BJ (cell line): ENCODE results near the gene TP53RK. TPM values are rescaled to one million over a fixed set of nuclear protein-coding genes. Genes with fewer than 3 reads are reported as not detected.

Experiments used
- CTCF ChIA-PET: fragments of 350-600 bp; formaldehyde crosslinking; extraction: SDS; loops from one replicate; lab custom pipeline; 2021; ENCODE audit warnings: antibody characterized with exemption, inconsistent platforms; lab: Yijun Ruan, JAX
- POLR2A ChIA-PET: fragments of 300-600 bp; sonication (Branson Sonifier 250); formaldehyde crosslinking; extraction: SDS; loops from one replicate; lab custom pipeline; 2021; ENCODE audit warnings: antibody characterized with exemption; lab: Charles Lee
- DNase-seq: peaks from one replicate; pipeline ENCODE4 v3.0.0-alpha.2; 2011; ENCODE audit warnings: low read depth
- H3K27me3 ChIP-seq: 2 replicates; pipeline ENCODE4 v1.6.0; 2011; ENCODE audit warnings: low read length; ENCODE audit not compliant: control insufficient read depth, insufficient read depth
- H3K36me3 ChIP-seq: 2 replicates; pipeline ENCODE4 v1.5.1; 2011; ENCODE audit warnings: low read length; ENCODE audit not compliant: control insufficient read depth, insufficient read depth
- H3K4me3 ChIP-seq: 2 replicates; pipeline ENCODE4 v1.5.1; 2011; ENCODE audit warnings: low read depth, mild to moderate bottlenecking, control low read depth, low read length
- polyA plus RNA-seq: library from polyadenylated mRNA; depleted of rRNA; stranded (reverse); fragments of >200 nt; gene quantifications from 2 replicates; pipeline ENCODE4 v1.2.3, GENCODE V29; 2011
- TF ChIP-seq, protein P1 (sequence below): IDR thresholded peaks from 2 replicates; pipeline ENCODE4 v1.5.1; 2011; ENCODE audit warnings: low read depth, mild to moderate bottlenecking, control low read depth, inconsistent platforms, low read length, moderate library complexity; ENCODE audit not compliant: insufficient read depth

The TP53RK gene
- polyA plus RNA-seq, 1 experiment, result 7.2 TPM

- POLR2A ChIA-PET, result no interaction called here
- TF ChIP-seq, protein P1, sequence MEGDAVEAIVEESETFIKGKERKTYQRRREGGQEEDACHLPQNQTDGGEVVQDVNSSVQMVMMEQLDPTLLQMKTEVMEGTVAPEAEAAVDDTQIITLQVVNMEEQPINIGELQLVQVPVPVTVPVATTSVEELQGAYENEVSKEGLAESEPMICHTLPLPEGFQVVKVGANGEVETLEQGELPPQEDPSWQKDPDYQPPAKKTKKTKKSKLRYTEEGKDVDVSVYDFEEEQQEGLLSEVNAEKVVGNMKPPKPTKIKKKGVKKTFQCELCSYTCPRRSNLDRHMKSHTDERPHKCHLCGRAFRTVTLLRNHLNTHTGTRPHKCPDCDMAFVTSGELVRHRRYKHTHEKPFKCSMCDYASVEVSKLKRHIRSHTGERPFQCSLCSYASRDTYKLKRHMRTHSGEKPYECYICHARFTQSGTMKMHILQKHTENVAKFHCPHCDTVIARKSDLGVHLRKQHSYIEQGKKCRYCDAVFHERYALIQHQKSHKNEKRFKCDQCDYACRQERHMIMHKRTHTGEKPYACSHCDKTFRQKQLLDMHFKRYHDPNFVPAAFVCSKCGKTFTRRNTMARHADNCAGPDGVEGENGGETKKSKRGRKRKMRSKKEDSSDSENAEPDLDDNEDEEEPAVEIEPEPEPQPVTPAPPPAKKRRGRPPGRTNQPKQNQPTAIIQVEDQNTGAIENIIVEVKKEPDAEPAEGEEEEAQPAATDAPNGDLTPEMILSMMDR, result no peak
- CTCF ChIA-PET, result no interaction called here
- no peak overlapping the region for H3K4me3 ChIP-seq
- H3K27me3 ChIP-seq, result no peaks in the 10 kb centered on the region
- DNase-seq, result no peak
- peaks cover 23% of the 10 kb centered on the region for H3K36me3 ChIP-seq
Observed at GRCh38 chr20:46724343-46724959, 35.2 kb upstream of the TP53RK start.

- POLR2A ChIA-PET, result no interaction called here
- no peak overlapping the region for H3K4me3 ChIP-seq
- H3K27me3 ChIP-seq, result no peaks in the 10 kb centered on the region
- CTCF ChIA-PET, result no interaction called here
- TF ChIP-seq, protein P1, result no peak
- peaks cover 18% of the 10 kb centered on the region for H3K36me3 ChIP-seq
- DNase-seq, result no peak
Observed at GRCh38 chr20:46723039-46723438, 33.8 kb upstream of the TP53RK start.

DNA sequence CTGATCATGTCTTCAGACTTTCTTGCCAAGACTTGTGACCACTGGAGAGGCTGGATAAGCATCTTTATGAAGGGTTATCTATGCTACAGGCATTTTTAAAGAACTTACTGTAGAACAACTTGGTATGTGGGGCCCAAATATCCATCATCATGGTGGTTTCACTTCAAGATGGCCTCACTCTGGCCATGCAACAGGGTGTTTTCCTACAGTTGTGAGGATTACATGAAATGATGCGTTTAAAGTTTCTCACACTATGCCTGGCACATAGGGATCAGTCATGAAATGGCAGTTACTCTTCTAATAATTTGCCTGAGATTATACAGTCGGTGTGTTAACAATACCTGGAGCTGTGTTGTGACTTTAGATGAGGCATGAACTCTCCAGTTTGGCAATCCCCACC is 33.2 kb upstream of the TP53RK start:
- Histone ChIP-seq H3K36me3 (peaks cover 16% of the 10 kb centered on the region), H3K4me3 (no peak overlapping the region), H3K27me3 (no peaks in the 10 kb centered on the region)
- ChIA-PET POLR2A (no interaction called here), CTCF (no interaction called here)
- no peak for DNase-seq
- TF ChIP-seq, protein P1, result no peak

DNA sequence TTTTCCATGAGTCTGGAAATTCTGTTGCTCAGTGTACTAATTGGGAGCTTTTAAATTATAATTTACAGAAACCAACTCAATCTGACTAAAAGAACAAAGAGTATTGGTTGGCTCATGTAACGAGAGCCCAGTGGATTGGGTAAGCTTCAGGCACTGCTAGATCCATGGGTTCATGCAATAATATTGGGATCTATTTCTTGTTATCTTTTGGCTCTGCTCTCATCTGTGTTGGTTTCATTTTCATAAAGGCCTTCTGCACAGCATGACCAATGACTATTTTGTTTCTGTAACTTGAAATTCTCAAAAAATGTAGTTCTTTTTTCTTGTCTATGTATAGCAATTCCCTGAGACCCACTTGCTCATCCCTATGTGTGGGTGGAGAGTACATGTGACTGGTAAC is 32.2 kb upstream of the TP53RK start:
- TF ChIP-seq, protein P1, result no peak
- Histone ChIP-seq H3K27me3 (no peaks in the 10 kb centered on the region), H3K4me3 (no peak overlapping the region), H3K36me3 (peaks cover 14% of the 10 kb centered on the region)
- ChIA-PET POLR2A (interaction anchor here (0.5 kb wide), 1 partner anchor 32 kb away, joined by 3 read pairs; no protein-coding TSS in a partner anchor), CTCF (interaction anchor here (1.3 kb wide), 1 partner anchor 15 kb away, joined by 3 read pairs; no protein-coding TSS in a partner anchor)
- DNase-seq, result no peak

GRCh38 chr20:46720776-46721425 is 31.7 kb upstream of the TP53RK start:
- POLR2A ChIA-PET, result interaction anchor here (0.5 kb wide), 1 partner anchor 33 kb away, joined by 3 read pairs; no protein-coding TSS in a partner anchor
- no peak for DNase-seq
- Histone ChIP-seq H3K36me3 (peaks cover 10% of the 10 kb centered on the region), H3K27me3 (no peaks in the 10 kb centered on the region), H3K4me3 (no peak overlapping the region)
- CTCF ChIA-PET, result interaction anchor here (0.7 to 1.3 kb wide), 2 partner anchors 15 to 28 kb away, joined by 3 read pairs; no protein-coding TSS in a partner anchor
- TF ChIP-seq, protein P1, result no peak
